HG03354 (cell line): ENCODE results near the gene RIC8A.
A peak's percentile ranks its signal among the peaks of the same experiment; 100 is the strongest.
"Not testable (repeated sequence)": the region's sequence is repeated elsewhere in the genome, so short reads cannot be mapped to it uniquely, and the experiment has no call there.

Experiments
- ATAC-seq: cut with Tn5 transposase; IDR thresholded peaks from one replicate; pipeline ENCODE4 v1.9.1; 2021; ENCODE audit warnings: mild to moderate bottlenecking; ENCODE audit not compliant: unreplicated experiment, poor library complexity, severe bottlenecking

RIC8A gene

GRCh38 chr11:236774-237767, 29.6 kb downstream of the RIC8A start, which contains the start of gene PSMD13:
TSS of gene PSMD13 (plus strand) at chr11:236976. CDS start at chr11:237050, 74 bp downstream.
- peak; percentile 84 for ATAC-seq

DNA sequence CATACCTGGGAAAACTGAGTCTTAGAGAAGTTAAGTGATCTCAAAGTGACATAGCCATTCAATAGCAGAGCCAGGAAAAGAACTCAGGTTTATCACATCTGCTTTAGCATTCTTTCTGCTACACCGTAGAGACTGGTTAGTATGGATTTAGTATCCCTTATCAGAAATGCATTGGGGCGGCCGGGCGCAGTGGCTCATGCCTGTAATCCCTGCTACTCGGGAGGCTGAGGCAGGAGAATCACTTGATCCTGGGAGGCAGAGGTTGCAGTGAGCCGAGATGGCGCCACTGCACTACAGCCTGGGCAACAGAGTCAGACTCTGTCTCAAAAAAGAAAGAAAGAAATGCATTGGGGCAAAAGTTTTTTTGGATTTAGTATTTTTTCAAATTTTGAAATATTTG, 30.8 kb downstream of the RIC8A start:
- ATAC-seq = not testable (repeated sequence)

- ATAC-seq = no peak
Measured at GRCh38 chr11:240315-240714, 32.8 kb downstream of the RIC8A start.

DNA sequence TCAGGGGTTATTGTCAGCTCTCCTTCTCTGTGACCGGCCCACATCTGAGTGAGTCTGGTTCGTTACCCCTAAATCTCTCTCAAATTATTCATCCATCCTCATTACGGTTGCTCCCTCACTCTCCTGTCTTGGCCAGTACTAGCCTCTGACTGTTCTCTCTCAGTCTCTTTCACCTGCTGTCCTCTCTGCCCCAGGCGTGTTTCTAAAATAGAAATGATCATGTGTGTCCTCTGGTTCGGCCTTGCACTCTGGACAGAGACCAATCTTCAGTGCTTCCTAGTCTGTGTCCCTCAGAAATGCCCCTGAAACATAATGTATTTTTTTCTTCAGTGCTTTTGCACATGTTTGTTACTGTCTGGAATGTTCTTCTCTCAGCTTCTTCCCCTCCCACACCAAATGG, 34.1 kb downstream of the RIC8A start:
- ATAC-seq = no peak

GRCh38 chr11:244376-244775, 36.9 kb downstream of the RIC8A start:
- ATAC-seq = no peak

GRCh38 chr11:249062-249461, 41.6 kb downstream of the RIC8A start:
- no peak for ATAC-seq

DNA sequence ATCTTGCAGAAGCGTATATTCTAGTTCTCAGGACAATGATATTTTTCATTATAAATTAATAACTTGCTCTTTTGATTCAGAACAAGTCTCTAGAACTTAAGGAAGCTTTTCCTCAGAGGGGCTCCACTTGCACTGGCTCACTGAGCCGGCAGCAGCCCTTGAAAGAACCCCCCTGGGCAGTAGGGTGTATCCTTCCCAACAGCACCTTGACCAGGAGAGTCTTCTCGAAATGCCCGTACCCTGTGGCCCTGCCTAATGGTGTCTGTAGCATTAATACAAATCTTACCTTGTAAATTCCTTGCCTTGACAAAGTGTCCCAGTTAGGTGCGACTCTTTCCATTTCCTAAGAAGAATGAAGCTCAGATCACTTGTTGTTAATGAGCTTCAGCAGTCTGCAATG, 42.8 kb downstream of the RIC8A start:
- ATAC-seq = no peak

GRCh38 chr11:250740-251299, 43.3 kb downstream of the RIC8A start:
- no peak for ATAC-seq

GRCh38 chr11:251550-251949, 44.0 kb downstream of the RIC8A start:
- ATAC-seq = no peak

GRCh38 chr11:252666-253065, 45.2 kb downstream of the RIC8A start:
- ATAC-seq = no peak

- no peak for ATAC-seq
Measured at GRCh38 chr11:253160-253885, 45.8 kb downstream of the RIC8A start.

DNA sequence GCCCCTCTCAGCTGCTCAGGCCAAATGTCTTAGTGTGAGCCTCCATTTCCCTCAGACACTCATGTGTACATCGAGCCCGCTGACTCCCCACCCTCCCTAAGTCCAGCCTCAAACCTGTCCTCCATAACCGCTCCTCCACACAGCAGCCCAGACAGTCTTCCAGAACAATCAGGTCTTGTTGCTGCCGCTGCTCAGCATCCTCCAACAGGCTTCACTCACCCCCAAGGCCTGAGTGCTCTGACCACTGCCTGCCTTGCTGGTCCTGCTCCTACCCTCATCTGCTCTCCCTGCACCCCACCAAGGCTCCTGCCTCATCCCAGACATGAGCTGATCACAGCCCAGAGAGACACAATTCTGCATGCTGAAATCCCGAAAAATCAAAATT, 46.4 kb downstream of the RIC8A start:
- ATAC-seq = no peak

GRCh38 chr11:255176-255575, 47.7 kb downstream of the RIC8A start:
- no peak for ATAC-seq

DNA sequence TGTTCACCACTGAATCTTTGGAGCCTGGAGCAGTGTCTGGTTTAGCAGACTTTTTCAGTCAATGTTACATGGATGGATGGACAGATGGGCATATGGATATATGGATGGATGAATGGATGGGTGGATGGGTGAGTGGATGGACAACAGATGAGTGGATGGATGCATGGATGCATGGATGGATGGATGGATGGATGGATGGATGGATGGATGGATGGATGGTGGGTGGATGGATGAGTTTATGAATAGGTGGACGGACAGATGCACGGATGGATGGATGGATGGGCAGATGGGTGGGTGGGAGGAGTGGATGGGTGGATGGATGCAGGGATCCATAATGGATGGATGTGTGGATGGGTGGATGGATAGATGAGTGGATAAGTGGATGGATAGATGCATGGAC, 48.3 kb downstream of the RIC8A start:
- ATAC-seq = no peak

GRCh38 chr11:256952-257737, 49.6 kb downstream of the RIC8A start:
- ATAC-seq = no peak

DNA sequence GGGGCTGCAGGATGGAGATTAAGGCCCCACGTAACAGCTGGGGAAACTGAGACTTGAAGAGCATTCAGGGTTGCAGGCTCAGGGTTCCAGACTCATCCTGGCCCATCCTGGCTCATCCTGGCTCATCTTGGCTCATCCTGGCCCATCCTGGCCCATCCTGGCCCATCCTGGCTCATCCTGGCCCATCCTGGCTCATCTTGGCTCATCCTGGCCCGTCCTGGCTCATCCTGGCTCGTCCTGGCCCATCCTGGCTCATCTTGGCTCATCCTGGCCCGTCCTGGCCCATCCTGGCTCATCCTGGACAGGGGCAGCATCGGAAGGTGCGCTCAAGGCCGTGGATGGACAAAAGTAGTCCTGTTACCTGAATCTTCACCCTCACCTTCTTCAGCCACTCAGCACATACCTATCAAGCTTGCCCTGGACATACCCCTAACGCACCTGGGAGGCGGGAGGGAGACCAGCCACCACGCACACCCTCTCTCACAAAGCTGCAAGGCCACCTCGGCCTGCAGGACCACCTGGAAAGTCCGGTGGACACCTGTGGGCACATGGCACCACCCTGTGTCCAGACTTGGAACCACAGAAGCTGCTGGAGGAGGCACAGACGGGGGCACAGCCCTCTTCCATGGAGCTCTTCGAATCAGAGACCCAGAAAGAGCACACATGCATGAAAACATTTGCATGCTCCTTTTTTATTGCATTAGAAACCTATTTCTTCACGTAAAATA, 50.4 kb downstream of the RIC8A start:
- ATAC-seq = no peak

- no peak for ATAC-seq
Measured at GRCh38 chr11:259413-259812, 51.9 kb downstream of the RIC8A start.

DNA sequence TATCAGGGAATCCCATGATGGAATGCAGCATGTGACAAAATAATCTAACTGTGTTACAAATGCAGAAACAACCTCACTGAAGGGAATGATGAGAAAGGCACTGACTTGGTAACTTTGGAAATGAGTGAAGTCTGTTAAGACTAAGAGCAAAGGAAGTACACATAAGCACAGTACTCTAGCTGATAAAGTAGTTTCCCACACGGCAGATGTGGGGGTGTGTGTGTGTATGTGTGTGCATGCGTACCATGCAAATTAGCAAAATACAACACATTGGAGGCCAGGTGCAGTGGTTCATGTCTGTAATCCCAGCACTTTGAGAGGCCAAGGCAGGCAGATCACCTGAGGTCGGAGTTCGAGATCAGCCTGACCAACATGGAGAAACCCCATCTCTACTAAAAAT, 54.1 kb downstream of the RIC8A start:
- no peak for ATAC-seq
